Hepatic stellate cell (primary cell): ENCODE measurements around the gene PLCXD1.
"Not testable (repeated sequence)": the region's sequence is repeated elsewhere in the genome, so short reads cannot be mapped to it uniquely, and the experiment has no call there.

ENCODE experiments used
- DNase-seq: peaks from one replicate; pipeline ENCODE4 v3.0.0; 2011; ENCODE audit warnings: low spot score

PLCXD1 gene

DNA sequence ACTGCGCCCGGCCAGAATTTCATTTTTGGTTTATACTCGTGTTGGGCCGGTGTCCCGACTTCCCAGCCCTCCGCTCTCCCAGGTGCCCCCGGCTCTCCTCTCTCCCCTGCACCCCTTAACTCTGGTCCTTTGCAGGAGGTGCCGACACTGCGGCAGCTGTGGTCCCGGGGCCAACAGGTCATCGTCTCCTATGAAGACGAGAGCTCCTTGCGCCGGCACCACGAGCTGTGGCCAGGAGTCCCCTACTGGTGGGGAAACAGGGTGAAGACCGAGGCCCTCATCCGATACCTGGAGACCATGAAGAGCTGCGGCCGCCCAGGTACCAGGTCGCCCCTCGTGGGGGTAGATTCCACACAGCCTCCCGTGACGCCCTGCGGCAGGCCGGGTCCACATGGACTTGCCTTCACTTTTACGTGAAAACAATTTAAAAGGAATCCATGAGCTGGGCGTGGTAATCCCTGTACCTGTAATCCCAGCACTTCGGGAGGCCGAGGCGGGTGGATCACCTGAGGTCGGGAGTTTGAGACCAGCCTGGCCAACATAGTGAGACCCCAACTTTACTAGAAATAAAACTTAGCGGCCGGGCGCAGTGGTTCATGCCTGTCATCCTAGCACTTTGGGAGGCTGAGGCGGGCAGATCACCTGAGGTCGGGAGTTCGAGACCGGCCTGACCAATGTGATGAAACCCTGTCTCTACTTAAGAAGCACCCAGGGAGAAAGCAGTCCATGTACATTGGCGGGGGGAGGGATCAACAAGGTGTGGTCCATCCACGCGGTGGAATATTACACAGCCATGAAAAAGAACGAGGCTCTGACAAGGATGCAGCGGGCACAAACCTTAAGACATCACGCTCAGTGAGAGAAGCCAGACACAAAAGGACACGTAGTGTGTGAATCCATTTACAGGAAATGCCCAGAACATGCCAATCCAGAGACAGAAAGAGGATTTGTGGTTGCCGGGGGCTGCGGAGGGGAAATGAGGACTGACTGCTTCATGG lies 12.0 kb downstream of the PLCXD1 start:
- DNase-seq, result no peak

DNA sequence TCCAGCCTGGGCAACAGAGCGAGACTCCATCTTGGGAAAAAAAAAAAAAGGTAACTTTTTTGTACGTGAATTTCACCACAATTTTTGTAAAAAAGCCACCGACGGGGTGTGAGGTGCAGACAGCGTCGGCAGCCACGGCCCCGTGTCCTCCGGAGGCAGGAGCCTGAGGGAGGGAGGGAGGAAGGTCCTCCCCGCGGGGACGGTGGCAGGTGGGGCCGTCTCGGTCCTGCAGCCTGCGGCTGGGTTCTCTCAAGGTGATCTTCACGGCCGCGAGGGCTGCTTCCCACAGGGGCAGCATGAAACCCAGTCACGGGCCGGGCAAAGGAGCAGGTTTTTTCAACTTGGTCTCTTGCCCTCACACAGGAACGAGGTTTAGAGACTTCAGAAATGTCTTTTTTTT lies 14.0 kb downstream of the PLCXD1 start:
- no peak for DNase-seq

GRCh38 chrX:298993-299392 lies 17.8 kb downstream of the PLCXD1 start:
- DNase-seq, result no peak

DNA sequence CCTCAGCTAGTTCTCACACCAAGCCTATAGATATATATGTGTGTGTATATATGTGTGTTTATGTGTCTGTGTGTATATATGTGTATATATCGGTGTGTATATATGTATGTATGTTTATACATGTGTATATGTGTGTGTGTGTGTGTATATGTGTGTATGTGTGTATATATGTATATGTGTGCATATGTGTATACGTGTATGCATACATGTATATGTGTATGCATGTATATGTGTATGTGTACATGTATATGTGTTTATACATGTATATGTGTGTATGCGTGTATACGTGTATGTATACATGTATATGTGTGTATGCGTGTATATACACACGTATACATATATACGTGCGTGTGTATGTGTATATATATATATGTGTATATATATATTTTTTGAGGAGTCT lies 19.2 kb downstream of the PLCXD1 start:
- DNase-seq, result no peak

GRCh38 chrX:302975-303374 lies 21.8 kb downstream of the PLCXD1 start:
- DNase-seq, result no peak

DNA sequence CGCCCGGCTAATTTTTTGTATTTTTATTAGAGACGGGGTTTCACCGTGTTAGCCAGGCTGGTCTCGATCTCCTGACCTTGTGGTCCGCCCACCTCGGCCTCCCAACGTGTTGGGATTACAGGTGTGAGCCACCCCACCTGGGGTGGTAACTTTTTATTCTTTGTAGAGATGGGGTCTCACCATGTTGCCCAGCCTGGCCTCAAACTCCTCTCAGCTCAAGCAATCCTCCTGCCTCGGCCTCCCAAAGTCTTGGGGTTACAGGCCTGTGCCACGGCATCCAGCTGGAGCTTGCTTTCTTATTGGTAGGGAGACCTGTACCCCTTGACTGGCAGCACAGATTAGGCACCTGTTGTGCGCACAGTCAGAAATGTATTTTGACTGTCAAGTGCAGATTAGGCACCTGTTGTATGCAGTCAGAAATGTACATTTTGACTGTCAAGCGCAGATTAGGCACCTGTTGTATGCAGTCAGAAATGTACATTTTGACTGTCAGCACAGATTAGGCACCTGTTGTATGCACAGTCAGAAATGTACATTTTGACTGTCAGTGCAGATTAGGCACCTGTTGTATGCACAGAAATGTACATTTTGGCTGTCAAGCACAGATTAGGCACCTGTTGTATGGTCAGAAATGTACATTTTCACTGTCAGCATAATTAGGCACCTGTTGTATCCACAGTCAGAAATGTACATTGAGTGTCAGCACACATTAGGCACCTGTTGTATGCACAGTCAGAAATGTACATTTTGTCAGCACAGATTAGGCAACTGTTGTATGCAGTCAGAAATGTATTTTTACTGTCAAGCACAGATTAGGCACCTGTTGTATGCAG lies 24.8 kb downstream of the PLCXD1 start:
- not testable (repeated sequence) for DNase-seq

DNA sequence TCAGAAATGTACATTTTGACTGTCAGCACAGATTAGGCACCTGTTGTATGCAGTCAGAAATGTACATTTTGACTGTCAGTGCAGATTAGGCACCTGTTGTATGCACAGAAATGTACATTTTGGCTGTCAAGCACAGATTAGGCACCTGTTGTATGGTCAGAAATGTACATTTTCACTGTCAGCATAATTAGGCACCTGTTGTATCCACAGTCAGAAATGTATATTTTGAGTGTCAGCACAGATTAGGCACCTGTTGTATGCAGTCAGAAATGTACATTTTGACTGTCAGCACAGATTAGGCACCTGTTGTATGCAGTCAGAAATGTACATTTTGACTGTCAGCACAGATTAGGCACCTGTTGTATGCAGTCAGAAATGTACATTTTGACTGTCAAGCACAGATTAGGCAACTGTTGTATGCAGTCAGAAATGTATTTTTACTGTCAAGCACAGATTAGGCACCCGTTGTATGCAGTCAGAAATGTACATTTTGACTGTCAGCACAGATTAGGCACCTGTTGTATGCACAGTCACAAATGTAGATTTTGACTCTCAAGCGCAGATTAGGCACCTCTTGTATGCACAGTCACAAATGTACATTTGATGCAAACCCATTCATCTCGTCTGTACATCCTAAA lies 25.6 kb downstream of the PLCXD1 start:
- not testable (repeated sequence) for DNase-seq

DNA sequence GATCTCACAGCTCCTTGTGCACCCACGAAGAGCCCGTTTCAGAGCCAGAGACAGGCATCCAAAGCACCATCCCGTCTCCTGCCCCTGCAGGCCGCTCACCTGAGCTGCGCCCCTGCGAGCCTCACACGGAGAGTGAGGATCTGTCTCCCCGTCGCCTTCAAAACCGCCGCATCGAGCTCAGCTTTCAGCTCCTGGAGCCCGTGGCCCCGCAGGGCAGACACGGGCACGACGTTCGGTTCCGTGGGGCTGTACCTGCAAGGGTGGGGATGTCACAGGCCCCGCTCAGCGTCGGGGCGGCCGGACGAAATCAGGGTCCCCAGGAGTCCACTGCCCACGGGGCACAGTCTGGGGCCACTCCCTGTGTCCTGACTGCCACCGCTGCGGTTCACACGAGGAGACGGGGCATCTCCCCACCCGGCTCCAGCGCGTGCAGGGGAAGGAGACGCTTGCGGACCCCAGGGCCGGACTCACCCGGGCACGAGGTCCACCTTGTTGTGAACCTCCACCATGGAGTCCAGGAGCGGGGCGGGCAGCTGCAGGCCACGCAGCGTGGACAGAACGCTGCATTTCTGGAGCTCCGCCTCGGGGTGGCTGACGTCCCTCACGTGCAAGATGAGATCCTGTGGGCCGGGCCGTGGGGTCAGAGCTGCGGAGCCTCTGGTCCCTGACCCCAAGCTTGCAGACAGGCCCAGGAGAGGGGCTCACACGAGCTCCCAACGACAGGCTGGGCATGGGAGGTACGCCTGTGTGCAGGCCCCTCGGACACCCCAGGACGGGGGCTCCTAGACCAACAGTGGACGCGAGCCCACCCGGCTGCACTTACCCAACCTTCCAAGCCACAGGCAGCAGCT lies 26.3 kb downstream of the PLCXD1 start:
- DNase-seq, result no peak

DNA sequence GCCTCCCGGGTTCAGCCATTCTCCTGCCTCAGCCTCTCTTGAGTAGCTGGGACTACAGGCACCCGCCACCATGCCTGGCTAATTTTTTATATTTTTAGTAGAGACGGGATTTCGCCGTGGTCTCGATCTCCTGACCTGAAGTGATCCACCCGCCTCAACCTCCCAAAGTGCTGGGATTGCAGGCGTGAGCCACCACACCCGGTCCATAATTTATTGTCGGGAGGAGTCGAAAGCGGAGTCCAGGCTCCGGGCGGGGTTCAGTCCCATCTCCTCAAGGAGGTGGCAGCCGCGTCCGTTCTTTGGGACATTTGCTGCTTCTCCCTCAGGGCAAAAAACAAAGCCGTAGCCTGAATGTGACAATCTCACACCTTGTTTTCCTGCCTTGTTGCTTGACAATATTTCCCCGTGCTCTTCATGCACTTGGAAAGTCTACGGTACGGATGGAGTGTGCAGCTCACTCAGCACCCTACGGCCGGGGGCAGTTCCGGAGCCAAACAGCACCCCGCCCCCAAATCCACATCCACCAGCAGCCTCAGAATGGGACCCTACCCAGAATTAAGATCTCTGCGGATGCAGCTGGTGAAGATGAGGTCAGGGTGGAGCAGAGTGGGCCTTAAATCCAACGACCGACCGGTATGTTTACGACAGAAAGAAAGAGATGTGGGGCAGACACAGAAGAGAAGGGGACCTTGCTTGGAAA lies 27.8 kb downstream of the PLCXD1 start:
- DNase-seq, result no peak

DNA sequence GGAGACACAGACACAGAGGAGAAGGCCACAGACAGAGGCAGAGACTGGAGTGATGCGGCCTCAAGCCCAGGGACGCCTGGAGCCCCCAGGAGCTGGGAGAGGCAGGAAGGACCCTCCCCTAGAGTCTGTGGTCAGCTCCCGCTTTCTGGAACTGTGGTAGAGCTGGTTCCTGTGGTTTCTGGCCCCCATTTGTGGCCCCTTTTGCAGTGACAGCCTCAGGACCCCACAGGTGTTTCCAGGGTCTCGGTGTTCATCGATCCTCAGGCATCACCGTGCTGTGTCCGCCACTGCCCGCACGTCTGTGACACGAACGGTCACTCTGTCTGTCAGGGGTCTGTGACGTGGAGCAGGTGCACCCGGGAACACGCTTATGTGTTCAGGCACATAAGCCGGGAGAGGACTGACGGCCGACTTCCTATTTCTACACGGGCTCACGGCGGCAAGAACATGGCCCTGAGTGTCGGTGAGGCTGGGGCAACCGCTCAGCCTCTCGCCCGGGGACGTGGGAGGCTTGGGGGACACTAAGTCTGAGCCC lies 29.5 kb downstream of the PLCXD1 start:
- DNase-seq, result no peak

DNA sequence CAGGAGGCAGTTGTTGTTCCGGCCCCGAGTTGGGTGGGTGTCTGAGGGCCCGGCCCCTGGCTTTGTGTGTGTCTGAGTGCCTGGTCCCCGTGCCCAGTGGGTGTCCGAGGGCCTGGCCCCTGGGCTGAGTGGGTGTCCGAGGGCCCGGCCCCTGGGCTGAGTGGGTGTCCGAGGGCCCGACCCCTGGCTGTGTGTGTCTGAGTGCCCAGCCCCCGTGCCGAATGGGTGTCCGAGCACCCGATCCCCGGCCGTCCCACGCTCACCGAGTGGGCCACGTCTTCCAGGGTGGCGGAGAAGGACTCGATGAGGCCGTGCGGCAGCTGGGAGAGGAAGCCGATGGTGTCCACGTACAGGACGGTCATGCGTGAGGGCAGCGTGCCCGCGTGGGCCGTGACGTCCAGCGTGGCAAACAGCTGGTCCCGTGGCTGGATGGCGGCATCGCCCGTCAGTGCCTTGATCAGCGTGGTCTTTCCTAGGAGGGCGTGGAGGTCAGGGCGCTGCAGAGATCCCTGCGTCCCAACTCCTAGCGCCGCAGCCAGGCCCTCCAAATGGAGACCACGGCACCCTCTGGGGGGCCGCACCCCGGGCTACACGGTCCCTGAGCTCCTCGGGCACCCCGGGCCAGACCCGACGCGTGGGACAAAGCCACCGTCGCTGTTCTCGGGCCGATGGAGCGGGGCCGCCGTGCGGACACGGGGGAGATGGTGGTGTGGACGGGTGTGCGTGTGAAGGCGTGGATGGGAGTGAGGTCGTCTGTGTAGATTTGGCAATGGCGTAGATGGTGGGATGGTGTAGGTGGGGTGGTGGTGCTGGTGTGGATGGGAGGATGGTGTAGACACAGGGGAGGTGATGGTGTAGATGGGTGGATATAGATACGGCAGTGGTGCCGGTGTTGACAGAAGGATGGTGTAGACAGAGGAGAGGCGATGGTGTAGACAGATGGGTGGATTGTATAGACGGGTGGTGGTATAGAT lies 30.3 kb downstream of the PLCXD1 start:
- DNase-seq, result no peak

- DNase-seq, result no peak
Measured at GRCh38 chrX:312621-313331, 31.6 kb downstream of the PLCXD1 start.

DNA sequence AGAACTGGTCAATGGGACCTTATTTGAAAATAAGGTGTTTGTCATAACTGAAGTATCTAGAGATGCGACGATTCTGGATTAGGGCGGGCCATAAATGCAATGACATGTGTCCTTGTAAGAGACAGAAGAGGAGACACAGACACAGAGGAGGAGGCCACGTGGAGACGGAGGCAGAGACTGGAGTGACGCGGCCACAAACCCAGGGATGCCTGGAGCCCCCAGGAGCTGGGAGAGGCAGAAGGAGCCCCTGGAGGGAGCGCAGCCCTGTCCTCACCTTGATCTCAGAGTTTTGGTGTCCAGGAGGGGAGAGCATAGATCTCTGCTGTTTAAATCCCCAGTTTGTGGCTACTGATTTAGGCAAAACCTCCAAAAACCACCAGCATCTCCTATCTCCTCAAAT lies 32.4 kb downstream of the PLCXD1 start:
- no peak for DNase-seq

DNA sequence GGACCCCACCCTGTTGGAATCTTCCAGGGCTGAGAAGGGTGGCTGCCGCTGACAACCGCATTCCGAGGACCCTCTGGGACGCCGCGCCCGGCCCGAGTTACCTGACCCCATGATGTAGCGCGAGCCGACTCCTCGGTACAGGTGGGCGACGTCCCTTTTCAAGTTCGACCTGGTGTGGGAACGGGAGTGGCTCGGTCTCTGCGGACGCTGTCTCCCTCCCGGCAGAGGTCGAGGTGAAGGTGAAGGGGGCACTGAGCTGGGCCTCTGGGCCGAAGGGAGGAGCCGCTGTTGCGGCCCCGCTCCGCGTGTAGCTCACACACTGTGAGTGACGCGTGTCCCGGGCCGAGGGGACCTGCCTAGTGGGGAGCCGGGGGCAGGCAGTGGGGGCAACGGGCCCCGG lies 32.9 kb downstream of the PLCXD1 start:
- no peak for DNase-seq

- DNase-seq, result no peak
Measured at GRCh38 chrX:314781-315595, 33.8 kb downstream of the PLCXD1 start.

DNA sequence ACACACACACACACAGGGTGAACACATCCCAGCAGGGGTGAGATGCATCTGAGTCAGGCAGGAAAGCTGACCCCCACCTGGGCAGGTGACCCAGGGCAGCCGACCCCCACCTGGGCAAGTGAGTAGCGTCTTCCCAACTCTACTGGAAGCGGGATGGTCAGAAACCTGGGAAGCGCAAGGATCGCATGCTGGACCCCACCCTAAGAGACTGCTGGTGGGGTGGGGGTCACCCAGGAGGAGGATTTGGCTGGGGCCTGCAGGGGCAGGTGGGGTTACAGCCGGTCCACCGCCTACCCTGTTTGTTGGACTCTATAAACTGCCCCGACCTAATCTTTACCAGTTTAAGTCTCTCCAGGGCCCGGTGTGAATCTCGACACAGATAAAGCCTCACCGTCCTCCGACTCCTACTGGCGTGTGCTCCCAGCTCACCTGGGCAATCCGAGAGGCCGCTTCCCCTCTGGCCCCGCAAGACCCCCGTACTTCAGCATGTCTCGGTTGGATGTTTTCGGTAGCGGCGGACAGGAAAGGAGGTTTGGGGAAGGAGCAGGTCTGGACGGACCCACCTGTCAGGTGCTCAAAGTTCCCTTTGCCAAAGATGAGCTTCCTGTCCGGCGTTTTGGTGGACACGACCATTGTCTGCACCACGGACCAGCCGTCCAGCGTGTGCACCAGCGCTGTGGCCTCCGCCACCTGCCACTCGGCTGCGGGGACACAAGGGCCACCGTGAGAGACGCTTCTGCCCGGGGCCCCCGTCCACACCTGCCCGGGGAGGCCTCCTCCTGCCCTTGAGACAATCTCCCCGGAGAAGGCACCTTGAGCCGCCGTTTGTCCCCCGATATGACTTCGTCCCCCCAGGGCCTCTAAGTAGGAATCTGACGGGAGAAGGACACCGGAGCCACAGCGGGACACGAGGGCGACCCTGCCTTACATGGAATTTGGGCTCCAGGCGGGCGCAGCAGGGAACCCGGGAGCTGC lies 35.5 kb downstream of the PLCXD1 start:
- no peak for DNase-seq
